Heart left ventricle (tissue), 16 donors: Measurements from ENCODE around the gene DPP10. TPM values are rescaled to one million over a fixed set of nuclear protein-coding genes. Genes with fewer than 3 reads are reported as not detected.

Experiments
- ATAC-seq, 4 donors: fragments of 200-7000 bp; cut with Tn5 transposase; one replicate each; pipeline ENCODE4 v1.9.1; 2020 to 2022; ENCODE audit warnings: moderate library complexity in 4 of 4, mild to moderate bottlenecking in 3 of 4, moderate number of reproducible peaks in 1 of 4
- DNase-seq, 5 donors: peaks; one replicate each; pipeline ENCODE4 v3.0.0-alpha.2; 2020
- H3K27ac ChIP-seq, 12 donors: fragments of 200-600 bp; sonication (generic) in 4 of 12; one replicate each; pipeline versions ENCODE4 v1.5.0 to v1.8.0; 2016 to 2022; ENCODE audit warnings: mild to moderate bottlenecking in 2 of 12
- H3K27me3 ChIP-seq, 9 donors: fragments of 200-600 bp; sonication (generic) in 2 of 9; one replicate each; pipeline versions ENCODE4 v1.5.1 to v1.8.0; 2016 to 2022; ENCODE audit warnings: mild to moderate bottlenecking in 3 of 9
- H3K36me3 ChIP-seq, 9 donors: fragments of 200-600 bp; sonication (generic) in 2 of 9; one replicate each; pipeline versions ENCODE4 v1.5.0 to v1.8.0; 2018 to 2022; ENCODE audit warnings: mild to moderate bottlenecking in 2 of 9
- H3K4me1 ChIP-seq, 12 donors: fragments of 200-600 bp; sonication (generic) in 4 of 12; one replicate each; pipeline versions ENCODE4 v1.5.0 to v1.8.0; 2016 to 2022; ENCODE audit warnings: mild to moderate bottlenecking in 3 of 12
- H3K4me3 ChIP-seq, 12 donors: fragments of 200-600 bp; sonication (generic) in 4 of 12; one replicate each; pipeline versions ENCODE4 v1.5.0 to v1.8.0; 2017 to 2022; ENCODE audit warnings: mild to moderate bottlenecking in 9 of 12, moderate library complexity in 4 of 12
- H3K9me3 ChIP-seq, 12 donors: fragments of 200-600 bp; sonication (generic) in 4 of 12; one replicate each; pipeline versions ENCODE4 v1.5.0 to v1.8.0; 2016 to 2022; ENCODE audit warnings: mild to moderate bottlenecking in 1 of 12
- POLR2A ChIP-seq, 2 donors: fragments of 450-650 bp; IDR thresholded peaks; one replicate each; pipeline ENCODE4 v1.6.1; 2017; ENCODE audit warnings: antibody characterized with exemption in 2 of 2, mild to moderate bottlenecking in 2 of 2, moderate library complexity in 2 of 2
- WGBS, 4 donors: extraction: QIAGEN DNeasy Blood & Tissue Kit in 2 of 4; methylation state at CpG; one replicate each; pipeline versions ENCODE4 v1.1.5 to v1.1.7; 2013 to 2018; 5-methylcytosine and 5-hydroxymethylcytosine counted together
- intact Hi-C, 10 donors: fragments of 100-400 bp; cut with DNase I; formaldehyde crosslinking; loops; one replicate each; pipeline versions ENCODE4 v1.11.1 to v1.14.2; 2022
- polyA plus RNA-seq, 2 donors: library from polyadenylated mRNA; stranded (reverse); fragments of 200-250 nt; gene quantifications; one replicate each; pipeline ENCODE4 v1.2.3, GENCODE V29; 2013
- total RNA-seq, 9 donors: library from RNA; depleted of rRNA in 2 of 9; stranded (reverse); fragments of >200 nt in 2 of 9; fragmentation: NEBNext Ultra II Directional in 3 of 9; extraction: Animal tissue kit (Norgen Biotek cat#: 25700) in 3 of 9; gene quantifications; one replicate each; pipeline versions ENCODE4 v1.1.0 to v1.2.4, GENCODE V29; 2016 to 2023
- TF ChIP-seq, protein P1 (sequence below), 12 donors: fragments of 200-600 bp; sonication (generic) in 4 of 12; IDR thresholded peaks; one replicate each; pipeline versions ENCODE4 v1.5.0 to v1.8.0; 2018 to 2022; ENCODE audit warnings: antibody characterized with exemption in 12 of 12, mild to moderate bottlenecking in 5 of 12
- donor health status: ischemic (EF 13 %, LVEDD 7.1; RV severe dilation, severe dysfunction).
- donor health status: healthy with polysubstance abuse.
- donor health status: DM: no; HTN: yes; CAD: no.
- donor health status: DM: no; HTN: no; CAD: no.
- donor health status: ischemic (EF 25% LVEDD 6.9; RV normal size, moderate dysfunction).
- donor health status: ischemic (EF 25% LVEDD 5.7; RV mildly dilated, moderate dysfunction).
- donor health status: healthy.
- donor health status: DM: yes; HTN: yes; CAD: no.
- donor health status: ischemic (EF 35%, LVEDD 5.7; RV mildly dilated, moderate dysfunction).
- donor health status: nonischemic (EF 11% LVEDD 7.7; RV severe dilation, severe dysfunction).
- donor health status: DM: yes; HTN: yes; CAD: no.
- donor health status: PGD.
- donor health status: ischemic (EF 29% LVEDD 5.4; RV normal size, mild dysfunction).
- donor health status: nonischemic (EF 23%, LVEDD 6.1; RV moderate dilation, normal function).

The DPP10 gene
- total and polyA plus RNA-seq, 11 donors: 0.88 TPM; not detected in 10

DNA sequence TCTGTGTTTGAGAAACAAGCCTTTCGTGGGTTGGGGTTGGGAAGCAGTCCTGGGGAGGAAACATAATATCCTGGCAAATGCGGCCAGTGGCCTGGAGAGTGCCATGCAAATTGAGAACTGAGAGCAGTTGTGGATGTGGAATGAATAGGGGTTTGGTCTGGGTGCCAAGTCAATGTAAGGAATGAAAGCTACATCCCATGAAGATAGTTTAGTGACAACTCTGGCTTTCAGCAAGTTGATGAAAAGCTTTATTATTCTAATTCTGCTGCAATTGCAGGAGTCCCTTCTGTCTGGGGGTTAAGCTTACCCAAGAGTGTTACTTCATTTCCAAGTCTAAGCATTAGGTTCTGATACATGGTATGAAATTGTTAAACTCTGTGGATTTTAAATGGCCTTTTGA, 771.6 kb downstream of the DPP10 start:
- DNase-seq (no peak), ATAC-seq (no peak)
- Histone ChIP-seq H3K9me3 (peaks cover 0 to 4% (median 0%) of the 10 kb centered on the region in 12 donors), H3K4me1 (no peaks in the 10 kb centered on the region), H3K27ac (no peak overlapping the region), H3K27me3 (no peaks in the 10 kb centered on the region), H3K36me3 (no peaks in the 10 kb centered on the region), H3K4me3 (no peak overlapping the region)
- no peak for TF ChIP-seq POLR2A (IDR thresholded peaks at IDR 0.05)
- TF ChIP-seq, protein P1, sequence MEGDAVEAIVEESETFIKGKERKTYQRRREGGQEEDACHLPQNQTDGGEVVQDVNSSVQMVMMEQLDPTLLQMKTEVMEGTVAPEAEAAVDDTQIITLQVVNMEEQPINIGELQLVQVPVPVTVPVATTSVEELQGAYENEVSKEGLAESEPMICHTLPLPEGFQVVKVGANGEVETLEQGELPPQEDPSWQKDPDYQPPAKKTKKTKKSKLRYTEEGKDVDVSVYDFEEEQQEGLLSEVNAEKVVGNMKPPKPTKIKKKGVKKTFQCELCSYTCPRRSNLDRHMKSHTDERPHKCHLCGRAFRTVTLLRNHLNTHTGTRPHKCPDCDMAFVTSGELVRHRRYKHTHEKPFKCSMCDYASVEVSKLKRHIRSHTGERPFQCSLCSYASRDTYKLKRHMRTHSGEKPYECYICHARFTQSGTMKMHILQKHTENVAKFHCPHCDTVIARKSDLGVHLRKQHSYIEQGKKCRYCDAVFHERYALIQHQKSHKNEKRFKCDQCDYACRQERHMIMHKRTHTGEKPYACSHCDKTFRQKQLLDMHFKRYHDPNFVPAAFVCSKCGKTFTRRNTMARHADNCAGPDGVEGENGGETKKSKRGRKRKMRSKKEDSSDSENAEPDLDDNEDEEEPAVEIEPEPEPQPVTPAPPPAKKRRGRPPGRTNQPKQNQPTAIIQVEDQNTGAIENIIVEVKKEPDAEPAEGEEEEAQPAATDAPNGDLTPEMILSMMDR (IDR thresholded peaks at IDR 0.05): no peak
- intact Hi-C loops: no loop called here
- WGBS, 4 donors: 57 to 68% (median 64%) methylated on average over 2 of the region's 2 CpGs

DNA sequence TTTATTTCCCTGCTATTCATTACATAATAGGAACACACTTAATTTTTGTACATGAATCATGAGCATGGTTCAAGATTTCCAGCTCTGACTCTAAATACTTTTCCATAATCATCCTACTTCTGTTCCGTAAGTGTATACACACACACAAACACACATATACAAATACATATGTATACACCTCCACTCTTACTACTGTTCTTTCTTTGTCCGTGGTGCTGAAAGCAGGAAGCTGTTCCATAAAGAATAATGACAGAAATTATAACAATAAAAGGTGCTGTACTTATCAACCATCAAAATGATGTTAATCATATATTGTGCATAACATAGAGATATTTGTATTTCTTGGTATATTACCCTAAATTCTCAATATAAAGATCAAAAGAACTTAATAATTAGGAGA, 776.9 kb downstream of the DPP10 start:
- TF ChIP-seq, protein P1 (IDR thresholded peaks at IDR 0.05): no peak
- TF ChIP-seq POLR2A (IDR thresholded peaks at IDR 0.05): no peak
- Histone ChIP-seq H3K27me3 (no peaks in the 10 kb centered on the region), H3K4me1 (no peaks in the 10 kb centered on the region), H3K9me3 (no peaks in the 10 kb centered on the region), H3K27ac (no peak overlapping the region), H3K4me3 (no peak overlapping the region), H3K36me3 (no peaks in the 10 kb centered on the region)
- ATAC-seq: no peak
- 76 to 87% (median 79%) methylated on average over 2 of the region's 2 CpGs for WGBS, 4 donors
- intact Hi-C loops: no loop called here
- DNase-seq: no peak

DNA sequence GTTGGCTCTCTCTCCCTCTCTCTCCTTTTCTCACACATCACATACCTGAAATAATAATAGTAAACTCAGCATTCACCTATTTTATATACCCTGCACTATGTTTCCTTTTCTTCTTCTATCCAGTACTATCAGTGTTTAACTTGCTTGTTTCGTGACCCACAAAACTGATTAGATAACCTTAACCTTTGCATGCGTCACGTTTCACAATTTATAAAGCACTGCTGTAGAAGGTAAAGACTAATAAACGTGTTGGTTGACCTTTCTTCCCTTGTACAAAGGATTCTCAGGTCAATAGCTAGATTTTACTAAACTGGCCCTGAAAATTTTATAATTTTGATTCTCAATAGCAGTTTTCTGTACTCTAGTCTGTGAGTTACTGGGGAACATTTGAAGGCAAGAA, 791.7 kb downstream of the DPP10 start:
- DNase-seq: no peak
- H3K36me3 ChIP-seq: no peaks in the 10 kb centered on the region
- H3K27me3 ChIP-seq: no peaks in the 10 kb centered on the region
- H3K4me3 ChIP-seq: no peak overlapping the region
- no peaks in the 10 kb centered on the region for H3K4me1 ChIP-seq
- intact Hi-C loops: no loop called here
- WGBS, 4 donors: 37 to 53% (median 46%) methylated on average over 4 of the region's 4 CpGs
- ATAC-seq: no peak
- no peak for TF ChIP-seq POLR2A (IDR thresholded peaks at IDR 0.05)
- TF ChIP-seq, protein P1 (IDR thresholded peaks at IDR 0.05): no peak
- no peaks in the 10 kb centered on the region for H3K9me3 ChIP-seq
- H3K27ac ChIP-seq: no peak overlapping the region

DNA sequence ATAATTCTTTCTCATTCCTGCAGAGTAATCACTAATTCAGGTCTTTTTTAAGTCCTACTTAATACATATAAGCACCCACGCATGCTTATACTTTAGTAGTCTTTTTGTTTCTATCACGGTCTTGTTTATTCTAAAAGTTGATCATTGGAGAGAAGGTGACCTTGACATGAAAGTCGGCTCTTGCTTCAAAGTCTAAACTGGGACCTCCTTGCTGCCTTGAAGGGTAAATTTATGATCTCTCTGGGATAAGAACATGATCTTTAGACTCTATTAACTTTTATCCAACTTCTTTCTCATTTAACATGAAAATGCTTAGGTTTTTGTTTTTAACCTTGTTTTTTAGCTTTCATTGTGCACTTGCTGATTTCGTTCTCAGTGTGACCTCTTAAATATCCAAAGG, 792.3 kb downstream of the DPP10 start:
- 73 to 84% (median 81%) methylated on average over 4 of the region's 4 CpGs for WGBS, 4 donors
- no peaks in the 10 kb centered on the region for H3K4me1 ChIP-seq
- intact Hi-C loops: no loop called here
- ATAC-seq (no peak), DNase-seq (no peak)
- no peaks in the 10 kb centered on the region for H3K27me3 ChIP-seq
- H3K36me3 ChIP-seq: no peaks in the 10 kb centered on the region
- TF ChIP-seq, protein P1 (IDR thresholded peaks at IDR 0.05): no peak
- no peak for TF ChIP-seq POLR2A (IDR thresholded peaks at IDR 0.05)
- no peak overlapping the region for H3K4me3 ChIP-seq
- no peak overlapping the region for H3K27ac ChIP-seq
- peaks cover 0 to 4% (median 0%) of the 10 kb centered on the region in 12 donors for H3K9me3 ChIP-seq
